ENCODE data around the gene BICC1. TPM values are rescaled to one million over a fixed set of nuclear protein-coding genes. Genes with fewer than 3 reads are reported as not detected.
A peak's percentile ranks its signal among the peaks of the same experiment; 100 is the strongest.

BICC1 gene
- total and polyA plus RNA-seq, 2 of the 4 experiments (the other 2 are of a cell fraction): 5.7 to 42.5 TPM

- H3K9ac ChIP-seq (ENCODE audit: low read depth, low read length): no peak overlapping the region
- dilution Hi-C loops (cut with HindIII; ENCODE audit: low sequenced_read_pairs, unreplicated experiment) (no loop called here), in situ Hi-C loops (cut with MboI; ENCODE audit: low sequenced_read_pairs) (no loop called here), intact Hi-C loops (cut with micrococcal nuclease) (no loop called here)
- no peaks in the 10 kb centered on the region for H4K20me1 ChIP-seq (ENCODE audit: insufficient read depth, low read length)
- peaks cover 2% of the 10 kb centered on the region for H3K36me3 ChIP-seq (ENCODE audit: control insufficient read depth, insufficient read depth, low read length)
- no peak for TF ChIP-seq RCOR1 (IDR thresholded peaks at IDR 0.05; ENCODE audit: insufficient replicate concordance, low read length)
- TF ChIP-seq MAFK (IDR thresholded peaks at IDR 0.05; ENCODE audit: low read depth, low read length): peak; percentile 79
- H3K4ac ChIP-seq (ENCODE audit: low read depth, low read length): no peak overlapping the region
- no CpG with 5 or more reads among the region's 1 CpG for WGBS, 2 experiments (ENCODE audit: extremely low coverage in 2 of 2, insufficient read length in 1 of 2)
- no peak overlapping the region for H2BK15ac ChIP-seq (ENCODE audit: low read depth, low read length)
- no peak overlapping the region for H4K8ac ChIP-seq (ENCODE audit: low read depth in 2 of 2, low read length in 2 of 2)
- H3K4me2 ChIP-seq (ENCODE audit: low read depth, low read length): no peak overlapping the region
- no peak for DNase-seq
- H2AK9ac ChIP-seq (replicated peaks; ENCODE audit: low read depth, low read length, poor library complexity): no peak overlapping the region
- no peaks in the 10 kb centered on the region for H3K9me1 ChIP-seq (ENCODE audit: insufficient read depth, low read length)
- no peak overlapping the region for H3K4me3 ChIP-seq (ENCODE audit: insufficient read depth, low read depth, low read length)
- H3K4me1 ChIP-seq (ENCODE audit: control insufficient read depth, insufficient read depth, low read length): peaks cover 2% of the 10 kb centered on the region; the same call in 1 of the 2 replicates
- H3K79me1 ChIP-seq (ENCODE audit: low read depth in 1 of 2, low read length in 2 of 2): peaks cover 0 to 6% of the 10 kb centered on the region in 2 experiments; a peak in 1 of 4 replicates
- CTCF ChIA-PET: no interaction called here
- no peak overlapping the region for H3K56ac ChIP-seq (ENCODE audit: extremely low read depth, insufficient read depth, low read length)
- ATAC-seq (ENCODE audit: low read depth): no peak
- no peak overlapping the region for H3K27ac ChIP-seq (ENCODE audit: insufficient read depth, low read length)
- no peak overlapping the region for H2BK120ac ChIP-seq (ENCODE audit: low read depth, low read length)
- H2AK5ac ChIP-seq (ENCODE audit: low read depth, low read length): no peak overlapping the region
- no peak overlapping the region for H2BK5ac ChIP-seq (ENCODE audit: low read depth, low read length, poor library complexity, severe bottlenecking)
- no TSS peak for BruUV-seq (replicated peaks)
- H3K9me3 ChIP-seq (ENCODE audit: control insufficient read depth, insufficient read depth, low read length): 0 out of 2 replicates have a peak, but pooled peaks cover 2% of the 10 kb centered on the region
- H4K91ac ChIP-seq (ENCODE audit: insufficient read depth, low read depth, low read length): no peak overlapping the region
- POLR2A ChIA-PET (ENCODE audit: unreplicated experiment): no interaction called here
- no peak overlapping the region for H2AFZ ChIP-seq (replicated peaks; ENCODE audit: low read length, poor library complexity)
- H2BK20ac ChIP-seq (ENCODE audit: low read depth, low read length): no peak overlapping the region
- H3K18ac ChIP-seq (ENCODE audit: low read depth, low read length): no peak overlapping the region
- H4K5ac ChIP-seq (ENCODE audit: low read depth, low read length): no peak overlapping the region
- H3K23ac ChIP-seq (ENCODE audit: low read depth, low read length): no peak overlapping the region
- no peak overlapping the region for H3K14ac ChIP-seq (replicated peaks; ENCODE audit: low read depth, low read length)
- no peaks in the 10 kb centered on the region for H3K27me3 ChIP-seq (ENCODE audit: control insufficient read depth, insufficient read depth, low read length)
Measured at GRCh38 chr10:58764087-58764747, 251.5 kb downstream of the BICC1 start.

Data from IMR-90 (cell line).